HG02840 (cell line): Measurements from ENCODE around the gene ZNF687.
A peak's percentile ranks its signal among the peaks of the same experiment; 100 is the strongest.
"Not testable (repeated sequence)": the region's sequence is repeated elsewhere in the genome, so short reads cannot be mapped to it uniquely, and the experiment has no call there.

Experiments
- ATAC-seq: cut with Tn5 transposase; IDR thresholded peaks from one replicate; pipeline ENCODE4 v1.9.1; 2021; ENCODE audit warnings: mild to moderate bottlenecking, moderate library complexity, moderate number of reproducible peaks; ENCODE audit not compliant: unreplicated experiment, low FRiP score

ZNF687 gene

GRCh38 chr1:151281969-151282882, at the start of gene ZNF687:
ZNF687 (plus strand) TSS chr1:151282299; CDS start chr1:151286292, 3,993 bp downstream.
- peak; percentile 84 for ATAC-seq

DNA sequence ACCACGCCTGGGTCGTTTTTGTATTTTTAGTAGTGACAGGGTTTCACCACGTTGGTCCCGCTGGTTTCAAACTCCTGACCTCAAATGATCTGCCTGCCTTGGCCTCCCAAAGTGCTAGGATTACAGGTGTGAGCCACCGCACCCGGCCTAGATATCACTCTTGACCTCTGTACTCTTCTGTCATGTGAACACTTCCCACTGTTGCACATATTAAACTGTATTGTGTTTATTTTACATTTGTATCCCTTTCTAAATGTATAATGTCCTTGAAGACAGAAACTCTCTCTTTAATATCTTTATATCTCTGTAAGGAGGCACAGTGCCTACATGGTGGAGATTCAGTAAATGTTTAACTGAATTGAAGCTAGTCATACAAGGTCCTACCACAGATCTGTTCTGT, 46.9 kb upstream of the ZNF687 start:
- no peak for ATAC-seq

- ATAC-seq = no peak
Measured at GRCh38 chr1:151237678-151238466, 44.2 kb upstream of the ZNF687 start.

DNA sequence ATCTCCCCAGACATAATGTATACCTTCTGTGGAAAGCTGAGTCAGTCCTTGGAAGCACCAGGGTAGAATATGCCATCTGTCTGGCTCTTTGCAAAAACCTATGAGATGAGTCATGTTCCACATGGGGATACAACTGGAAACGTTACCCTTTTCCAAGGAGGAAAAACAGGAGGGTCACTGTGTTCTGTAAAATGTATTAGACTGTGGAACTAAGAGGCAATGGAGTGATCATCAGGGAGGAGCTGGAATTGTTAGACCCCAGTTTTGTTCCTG, 43.7 kb upstream of the ZNF687 start:
- ATAC-seq = no peak

DNA sequence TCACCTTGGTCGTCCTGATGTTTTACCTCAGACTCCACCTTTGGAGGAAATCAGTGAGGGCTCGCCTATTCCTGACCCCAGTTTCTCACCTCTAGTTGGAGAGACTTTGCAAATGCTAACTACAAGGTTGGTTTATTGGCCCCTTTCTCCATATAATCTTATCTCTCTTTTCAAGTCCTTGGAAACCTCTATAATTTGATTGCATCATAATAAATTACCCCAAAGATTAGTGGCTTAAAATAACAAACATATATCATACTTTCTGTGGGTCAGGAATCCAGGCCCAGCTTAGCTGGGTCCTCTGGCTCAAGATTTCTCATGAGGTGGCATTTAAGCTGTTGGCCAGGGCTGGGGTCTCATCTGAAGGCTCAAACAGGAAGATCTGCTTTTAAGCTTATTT, 39.7 kb upstream of the ZNF687 start:
- no peak for ATAC-seq

GRCh38 chr1:151243683-151244216, 38.3 kb upstream of the ZNF687 start:
- no peak for ATAC-seq

GRCh38 chr1:151246786-151247185, 35.3 kb upstream of the ZNF687 start:
- ATAC-seq = no peak

GRCh38 chr1:151251656-151252470, 30.2 kb upstream of the ZNF687 start:
- ATAC-seq = peak; percentile 49

DNA sequence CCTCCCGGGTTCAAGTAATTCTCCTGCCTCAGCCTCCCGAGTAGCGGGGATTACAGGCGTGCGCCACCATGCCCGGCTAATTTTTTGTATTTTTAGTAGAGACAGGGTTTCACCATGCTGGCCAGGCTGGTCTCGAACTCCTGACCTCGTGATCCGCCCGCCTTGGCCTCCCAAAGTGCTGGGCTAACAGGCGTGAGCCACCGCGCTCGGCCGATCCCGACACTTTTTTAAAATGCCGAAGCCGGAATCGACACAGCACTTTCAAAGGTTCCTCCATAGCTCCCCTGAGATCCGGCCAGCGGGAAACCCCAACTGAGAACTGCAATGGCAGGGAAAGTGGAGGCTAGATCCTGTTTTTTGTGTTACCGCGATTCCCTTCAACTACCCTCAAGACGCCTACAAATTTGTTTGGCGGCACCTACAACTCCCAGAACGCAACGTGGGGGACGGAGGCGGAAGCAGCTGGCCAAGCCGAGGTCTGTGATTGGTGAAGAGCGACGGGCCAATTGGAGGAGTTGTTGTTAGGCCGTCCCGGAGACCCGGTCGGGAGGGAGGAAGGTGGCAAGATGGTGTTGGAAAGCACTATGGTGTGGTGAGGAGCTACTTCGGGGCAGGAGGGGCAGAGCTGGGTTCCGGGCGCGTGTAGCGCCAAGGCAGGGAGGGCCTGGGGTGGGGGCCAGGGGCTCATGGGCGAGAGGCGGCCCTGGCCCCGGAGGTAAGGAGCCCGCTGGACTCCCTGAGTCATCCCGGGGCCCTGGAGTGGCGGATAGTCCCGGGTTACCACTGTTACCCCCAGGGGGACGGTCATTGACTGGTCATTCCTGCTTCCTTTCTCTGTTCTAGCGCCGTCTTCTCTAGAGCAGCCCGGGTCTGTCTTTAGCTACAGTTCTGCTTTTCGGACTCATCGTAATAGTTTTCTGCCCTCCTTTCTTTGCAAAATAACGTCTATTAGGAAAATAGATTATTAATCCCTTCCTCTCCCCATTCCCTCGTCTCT, 27.6 kb upstream of the ZNF687 start, which contains the start of gene PSMD4:
TSS of gene PSMD4 (plus strand) at position 518 of the 997 bp plus-strand sequence. CDS start at position 567, 49 bp downstream.
- peak; percentile 90 for ATAC-seq

DNA sequence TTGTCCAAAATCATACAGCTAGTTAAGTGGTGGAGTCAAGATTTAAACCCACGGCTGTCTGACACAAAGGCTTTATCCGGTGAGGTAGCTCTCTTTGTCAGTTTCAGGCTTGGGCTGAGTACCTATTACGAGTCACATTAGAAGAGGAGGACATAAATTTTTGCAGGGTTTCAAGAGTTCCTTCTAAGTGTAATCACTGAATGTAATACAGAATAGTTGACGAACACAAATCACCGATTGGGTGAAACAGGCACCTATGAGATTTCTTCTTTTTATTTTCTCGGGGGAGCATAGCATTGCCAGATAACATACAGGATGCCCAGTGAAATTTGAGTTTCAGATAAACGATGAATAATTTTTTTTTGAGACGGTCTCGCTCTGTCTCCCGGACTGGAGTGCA, 26.7 kb upstream of the ZNF687 start:
- no peak for ATAC-seq

GRCh38 chr1:151259351-151259750, 22.7 kb upstream of the ZNF687 start:
- ATAC-seq = no peak

- ATAC-seq = no peak
Measured at GRCh38 chr1:151265446-151266236, 16.5 kb upstream of the ZNF687 start.

GRCh38 chr1:151266315-151266714, 15.8 kb upstream of the ZNF687 start:
- ATAC-seq = no peak

DNA sequence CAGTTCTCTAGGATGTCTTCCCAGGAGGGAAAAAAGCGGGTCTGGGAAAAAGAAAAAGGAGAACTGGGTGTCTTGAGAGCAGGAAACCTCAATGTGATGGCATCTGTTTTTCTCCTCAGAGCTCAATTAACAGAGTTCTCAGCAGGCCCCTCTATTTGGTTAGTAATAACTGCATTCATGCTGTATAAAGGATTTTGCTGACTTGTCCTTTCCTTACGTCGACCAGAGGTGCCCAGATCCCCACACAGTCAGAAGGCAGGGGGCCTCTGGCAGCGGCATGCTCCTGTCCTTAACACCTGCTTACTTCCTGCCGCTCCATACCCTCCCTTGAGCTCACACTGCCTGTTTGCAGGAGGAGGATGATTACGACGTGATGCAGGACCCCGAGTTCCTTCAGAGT, 15.3 kb upstream of the ZNF687 start:
- no peak for ATAC-seq

DNA sequence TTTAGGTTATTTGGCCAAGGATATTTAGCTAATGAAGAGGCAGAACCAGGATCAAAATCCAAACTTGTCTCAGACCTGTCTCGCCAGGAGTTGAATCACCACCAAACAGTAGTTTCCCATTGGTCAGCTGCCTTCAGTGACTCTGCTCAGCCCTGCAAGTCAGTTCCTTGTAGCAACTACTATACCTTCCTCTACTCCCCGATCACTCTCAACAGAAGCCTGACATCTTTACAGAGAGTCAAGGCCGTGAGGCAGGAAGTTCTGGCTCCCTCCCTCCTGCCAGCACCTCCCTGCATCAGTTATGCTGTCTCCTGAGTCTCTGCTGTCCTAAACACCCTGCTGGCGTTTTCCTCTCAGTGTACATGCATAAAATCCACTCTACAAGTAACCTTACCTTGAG, 14.3 kb upstream of the ZNF687 start:
- no peak for ATAC-seq

- ATAC-seq = no peak
Measured at GRCh38 chr1:151273924-151274466, 8.1 kb upstream of the ZNF687 start.

DNA sequence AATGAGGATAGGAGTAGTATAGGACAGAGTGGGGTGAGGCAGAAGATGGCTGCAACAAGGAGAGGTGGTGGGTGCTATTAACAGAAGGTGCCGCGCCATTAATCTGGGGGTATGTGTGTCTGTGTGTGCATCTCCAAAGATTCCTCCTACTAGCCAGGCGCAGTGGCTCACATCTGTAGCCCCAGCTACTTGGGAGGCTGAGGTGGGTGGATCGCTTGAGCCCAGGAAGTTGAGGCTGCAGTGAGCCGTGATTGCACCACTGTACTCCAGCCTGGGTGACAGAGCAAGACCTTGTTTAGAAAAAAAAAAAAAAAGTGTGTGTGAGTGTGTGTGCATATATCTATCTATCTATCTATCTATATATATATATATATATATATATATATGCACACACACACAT, 6.8 kb upstream of the ZNF687 start:
- not testable (repeated sequence) for ATAC-seq

DNA sequence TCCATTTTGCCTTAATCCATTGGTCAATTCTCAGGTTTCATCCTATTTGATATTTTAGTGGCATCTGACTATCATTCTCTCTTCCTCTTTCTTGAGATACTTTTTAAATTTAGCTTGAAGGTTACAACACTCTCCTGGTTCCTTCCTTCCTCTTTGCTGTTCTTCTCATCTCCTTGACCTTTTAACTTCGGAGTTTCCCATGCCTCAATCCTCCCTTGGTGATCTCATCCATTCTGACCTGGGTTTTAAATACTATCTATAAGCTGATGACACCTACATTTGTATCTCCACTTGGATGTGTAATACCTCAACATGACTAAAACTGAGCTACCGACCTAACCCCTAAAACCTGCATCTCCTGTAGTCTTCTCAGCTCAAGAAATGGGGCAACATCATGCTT, 4.8 kb upstream of the ZNF687 start:
- ATAC-seq = no peak
